Sigmoid colon (tissue), 4 donors: ENCODE measurements around the gene SMAGP.

Experiments used
- CTCF ChIP-seq, 4 experiments: fragments of 450-650 bp in 3 of 4; fragments of 200-600 bp in 1 of 4; IDR thresholded peaks; one replicate each; pipeline ENCODE4 v1.5.1; 2016 to 2019; ENCODE audit warnings: antibody characterized with exemption in 4 of 4, mild to moderate bottlenecking in 3 of 4, moderate library complexity in 2 of 4
- EP300 ChIP-seq, 4 donors: sonication (generic); formaldehyde crosslinking; IDR thresholded peaks; one replicate each; pipeline ENCODE4 v1.6.1; 2017; ENCODE audit warnings: antibody characterized with exemption in 4 of 4
- POLR2A ChIP-seq, 2 donors: fragments of 450-650 bp; IDR thresholded peaks; one replicate each; pipeline ENCODE4 v1.6.1; 2016; ENCODE audit warnings: antibody characterized with exemption in 2 of 2, mild to moderate bottlenecking in 2 of 2, moderate library complexity in 2 of 2
- POLR2AphosphoS5 ChIP-seq, 4 donors: sonication (generic); formaldehyde crosslinking; IDR thresholded peaks; one replicate each; pipeline ENCODE4 v1.6.1; 2017; ENCODE audit warnings: antibody characterized with exemption in 4 of 4

- TF ChIP-seq CTCF (IDR thresholded peaks at IDR 0.05) (no peak), POLR2AphosphoS5 (IDR thresholded peaks at IDR 0.05) (no peak), POLR2A (IDR thresholded peaks at IDR 0.05) (no peak), EP300 (IDR thresholded peaks at IDR 0.05) (no peak)
Observed at GRCh38 chr12:51227962-51228361, 42.3 kb downstream of the SMAGP start.
